Body of pancreas (tissue), 4 donors: ENCODE measurements around the gene ARHGAP22. TPM values are rescaled to one million over a fixed set of nuclear protein-coding genes. Genes with fewer than 3 reads are reported as not detected.
A peak's percentile ranks its signal among the peaks of the same experiment; 100 is the strongest.

Experiments
- ATAC-seq: fragments of 150-250 bp; one replicate; pipeline ENCODE4 v1.9.1; 2016
- DNase-seq, 4 donors: peaks; one replicate each; pipeline ENCODE4 v3.0.0-alpha.2; 2019
- H3K27ac ChIP-seq, 4 donors: fragments of 200-600 bp; sonication (generic); 1 replicate in 3 of 4; 2 replicates in 1 of 4; pipeline versions ENCODE4 v1.5.1 to v1.6.1; 2016 to 2019; ENCODE audit warnings: mild to moderate bottlenecking in 1 of 4, mixed read lengths in 1 of 4, moderate library complexity in 1 of 4
- H3K27me3 ChIP-seq, 2 donors: fragments of 200-600 bp; sonication (generic); one replicate each; pipeline ENCODE4 v1.6.0; 2016; ENCODE audit warnings: mild to moderate bottlenecking in 1 of 2
- H3K36me3 ChIP-seq, 2 donors: fragments of 200-600 bp; sonication (generic); replicated peaks in 1 of 2; 2 replicates each; pipeline ENCODE4 v1.5.1; 2016; ENCODE audit warnings: low read depth in 2 of 2; ENCODE audit not compliant: insufficient read depth in 1 of 2
- H3K4me1 ChIP-seq: fragments of 200-600 bp; sonication (generic); one replicate; pipeline ENCODE4 v1.6.0; 2016
- H3K4me3 ChIP-seq, 2 donors: fragments of 200-600 bp; sonication (generic); 1 replicate in 1 of 2; 2 replicates in 1 of 2; pipeline ENCODE4 v1.5.1; 2016 to 2019
- H3K9me3 ChIP-seq, 3 donors: fragments of 200-600 bp; sonication (generic); 1 replicate in 2 of 3; 2 replicates in 1 of 3; pipeline ENCODE4 v1.5.1; 2016
- POLR2A ChIP-seq, 3 donors: fragments of 450-650 bp; IDR thresholded peaks; one replicate each; pipeline ENCODE4 v1.6.1; 2016; ENCODE audit warnings: antibody characterized with exemption in 3 of 3, mild to moderate bottlenecking in 2 of 3
- WGBS, 2 donors: methylation state at CpG; one replicate each; pipeline ENCODE4 v1.1.5; 2017; 5-methylcytosine and 5-hydroxymethylcytosine counted together
- intact Hi-C: fragments of 100-400 bp; cut with DNase I; formaldehyde crosslinking; loops from one replicate; pipeline ENCODE4 v1.15.1; 2023
- total RNA-seq, 2 donors: library from RNA; depleted of rRNA; stranded (reverse); fragments of >200 nt; gene quantifications; one replicate each; pipeline ENCODE4 v1.1.0, GENCODE V29; 2016
- TF ChIP-seq, protein P1 (sequence below), 7 experiments: fragments of 450-650 bp in 4 of 7; fragments of 200-600 bp in 3 of 7; sonication (generic) in 3 of 7; IDR thresholded peaks; one replicate each; pipeline ENCODE4 v1.5.1; 2016 to 2019; ENCODE audit warnings: antibody characterized with exemption in 7 of 7

The ARHGAP22 gene
- total RNA-seq, 2 donors from 2014 or later: 1.6 to 4.6 TPM

DNA sequence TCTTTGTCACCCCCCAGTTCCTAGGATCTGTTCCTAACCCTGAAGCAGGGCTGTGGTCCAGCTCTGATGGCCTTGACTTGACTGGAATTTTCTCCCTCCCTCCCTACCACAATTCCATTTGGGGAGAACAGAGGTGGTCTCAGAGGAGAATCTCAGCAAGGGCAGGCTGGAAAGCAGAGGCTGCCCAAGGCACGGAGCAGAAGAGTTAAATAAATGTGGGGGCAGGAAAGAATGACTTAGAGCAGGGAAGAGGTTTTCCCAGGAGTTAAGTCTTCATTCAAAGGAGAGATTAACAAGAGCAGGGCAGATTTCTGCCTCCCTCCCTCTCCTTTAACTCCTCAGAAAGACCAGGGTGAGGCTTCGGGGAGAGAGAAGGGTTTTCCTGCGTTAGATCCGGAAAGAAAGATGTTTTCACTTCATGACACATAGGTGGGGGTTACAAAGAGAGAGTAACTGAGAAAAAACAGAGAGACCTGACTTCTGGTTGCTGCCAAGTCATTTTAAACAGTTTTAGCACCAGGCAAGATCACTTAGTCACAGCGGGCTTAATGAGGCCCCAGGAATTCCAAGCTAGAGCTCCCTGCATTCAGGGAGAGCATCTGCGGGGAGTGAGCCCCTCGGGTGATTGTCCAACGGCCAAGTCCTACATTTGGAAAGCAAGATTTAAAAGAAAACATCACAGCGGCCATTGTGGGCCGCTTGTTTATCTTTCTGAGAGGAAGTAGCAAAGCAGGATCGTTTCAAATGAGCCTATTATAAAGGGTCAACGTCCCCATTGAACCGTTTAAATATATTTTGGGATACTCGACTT is 78.7 kb downstream of the ARHGAP22 start:
- Histone ChIP-seq H3K4me1 (peaks cover 11% of the 10 kb centered on the region), H3K27ac (no peak overlapping the region), H3K4me3 (no peak overlapping the region), H3K27me3 (no peaks in the 10 kb centered on the region), H3K9me3 (no peaks in the 10 kb centered on the region), H3K36me3 (no peaks in the 10 kb centered on the region)
- WGBS, 2 donors: 26% methylated on average over 14 of the region's 14 CpGs
- intact Hi-C loops: no loop called here
- DNase-seq (no peak), ATAC-seq (no peak)
- no peak for TF ChIP-seq POLR2A (IDR thresholded peaks at IDR 0.05)
- TF ChIP-seq, protein P1, sequence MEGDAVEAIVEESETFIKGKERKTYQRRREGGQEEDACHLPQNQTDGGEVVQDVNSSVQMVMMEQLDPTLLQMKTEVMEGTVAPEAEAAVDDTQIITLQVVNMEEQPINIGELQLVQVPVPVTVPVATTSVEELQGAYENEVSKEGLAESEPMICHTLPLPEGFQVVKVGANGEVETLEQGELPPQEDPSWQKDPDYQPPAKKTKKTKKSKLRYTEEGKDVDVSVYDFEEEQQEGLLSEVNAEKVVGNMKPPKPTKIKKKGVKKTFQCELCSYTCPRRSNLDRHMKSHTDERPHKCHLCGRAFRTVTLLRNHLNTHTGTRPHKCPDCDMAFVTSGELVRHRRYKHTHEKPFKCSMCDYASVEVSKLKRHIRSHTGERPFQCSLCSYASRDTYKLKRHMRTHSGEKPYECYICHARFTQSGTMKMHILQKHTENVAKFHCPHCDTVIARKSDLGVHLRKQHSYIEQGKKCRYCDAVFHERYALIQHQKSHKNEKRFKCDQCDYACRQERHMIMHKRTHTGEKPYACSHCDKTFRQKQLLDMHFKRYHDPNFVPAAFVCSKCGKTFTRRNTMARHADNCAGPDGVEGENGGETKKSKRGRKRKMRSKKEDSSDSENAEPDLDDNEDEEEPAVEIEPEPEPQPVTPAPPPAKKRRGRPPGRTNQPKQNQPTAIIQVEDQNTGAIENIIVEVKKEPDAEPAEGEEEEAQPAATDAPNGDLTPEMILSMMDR (IDR thresholded peaks at IDR 0.05): no peak

DNA sequence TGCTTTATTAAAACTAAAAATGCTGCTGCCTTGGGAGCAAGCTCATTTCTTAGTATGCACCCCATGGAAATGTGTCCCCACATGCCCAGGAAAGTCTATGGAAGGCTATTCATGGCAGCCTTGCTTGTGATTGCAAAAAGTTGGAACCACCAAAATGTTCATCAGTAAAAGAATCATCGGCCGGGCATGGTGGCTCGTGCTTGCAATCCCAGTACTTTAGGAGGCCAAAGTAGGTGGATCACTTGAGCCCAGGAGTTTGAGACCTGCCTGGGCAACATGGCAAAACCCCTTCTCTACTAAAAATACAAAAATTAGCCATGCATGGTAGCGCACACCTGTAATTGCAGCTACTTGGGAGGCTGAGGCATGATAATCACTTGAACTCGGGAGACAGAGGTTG is 79.8 kb downstream of the ARHGAP22 start:
- Histone ChIP-seq H3K4me3 (no peak overlapping the region), H3K27me3 (no peaks in the 10 kb centered on the region), H3K4me1 (peaks cover 11% of the 10 kb centered on the region), H3K36me3 (no peaks in the 10 kb centered on the region), H3K27ac (no peak overlapping the region), H3K9me3 (no peaks in the 10 kb centered on the region)
- no peak for DNase-seq
- 92 to 99% methylated on average over 5 of the region's 5 CpGs for WGBS, 2 donors
- ATAC-seq: no peak
- intact Hi-C loops: no loop called here
- TF ChIP-seq, protein P1 (IDR thresholded peaks at IDR 0.05): no peak
- no peak for TF ChIP-seq POLR2A (IDR thresholded peaks at IDR 0.05)

DNA sequence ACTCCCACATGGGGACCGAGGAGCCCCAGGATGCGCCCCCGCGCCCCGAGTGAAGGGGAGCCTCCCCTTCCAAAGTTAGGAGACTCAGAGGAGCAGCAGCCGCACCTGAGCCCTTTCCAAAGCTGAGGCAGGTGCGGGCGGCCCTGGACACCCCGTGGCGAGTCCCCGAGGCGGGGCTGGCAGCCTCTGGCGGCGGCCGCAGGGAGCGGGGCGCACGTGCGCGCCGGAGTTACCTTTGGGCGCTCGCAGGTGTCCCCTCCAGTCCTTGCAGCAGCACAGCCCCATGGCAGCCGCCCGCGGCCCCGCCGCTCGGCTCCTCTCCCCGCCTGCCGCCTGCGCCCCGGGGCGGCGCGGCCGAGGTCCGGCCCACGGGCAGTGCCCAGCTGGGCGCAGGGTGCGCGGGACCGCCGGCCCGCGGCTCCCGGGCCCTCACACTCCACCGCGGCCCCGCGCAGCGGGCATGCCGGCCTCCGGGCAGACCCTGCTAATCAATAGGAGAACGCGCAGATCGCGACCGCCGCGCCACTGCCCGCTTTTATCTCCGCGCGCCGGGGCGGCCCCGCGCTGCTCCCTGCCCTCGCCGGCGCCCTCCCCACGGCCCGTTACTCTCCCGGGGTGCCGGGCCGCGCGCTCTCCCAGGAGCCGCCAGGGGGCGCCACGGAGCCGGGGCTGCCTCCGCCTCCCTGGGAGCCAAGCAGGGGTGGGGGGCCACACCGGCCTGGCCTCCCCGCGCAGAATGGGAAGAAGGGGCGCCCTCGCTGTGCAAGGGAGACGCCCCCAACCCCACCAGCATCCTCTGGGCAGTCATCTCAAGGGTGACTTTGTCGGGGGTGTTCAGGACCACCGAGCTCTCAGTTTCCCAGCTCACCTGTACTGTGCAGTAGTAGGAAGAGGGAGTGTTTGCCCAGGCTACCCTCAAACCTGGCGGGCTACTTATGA is 80.8 kb downstream of the ARHGAP22 start:
- DNase-seq: peak in 1 of 4 donors; percentile 20
- H3K27ac ChIP-seq: no peak overlapping the region
- H3K9me3 ChIP-seq: no peaks in the 10 kb centered on the region
- H3K27me3 ChIP-seq: no peaks in the 10 kb centered on the region
- peak overlapping the region in 1 of 2 donors; percentile 11 for H3K4me3 ChIP-seq
- TF ChIP-seq POLR2A (IDR thresholded peaks at IDR 0.05): no peak
- TF ChIP-seq, protein P1 (IDR thresholded peaks at IDR 0.05): peak in 2 of 7 experiments; percentile 11 to 12
- ATAC-seq: no peak
- H3K4me1 ChIP-seq: peaks cover 11% of the 10 kb centered on the region
- intact Hi-C loops: no loop called here
- no peaks in the 10 kb centered on the region for H3K36me3 ChIP-seq
- WGBS, 2 donors: 5 to 44% methylated on average over 5 to 72 of the region's 93 CpGs

GRCh38 chr10:48523212-48523819 is 81.6 kb downstream of the ARHGAP22 start:
- DNase-seq: peak; percentile 36 to 57 (median 44)
- H3K27me3 ChIP-seq: no peaks in the 10 kb centered on the region
- peak; percentile 69 for ATAC-seq
- H3K27ac ChIP-seq: no peak overlapping the region
- H3K4me3 ChIP-seq: peak overlapping the region in 1 of 2 donors; percentile 11
- no peaks in the 10 kb centered on the region for H3K9me3 ChIP-seq
- 2 to 13% methylated on average over 4 to 46 of the region's 47 CpGs for WGBS, 2 donors
- intact Hi-C loops: no loop called here
- peaks cover 11% of the 10 kb centered on the region for H3K4me1 ChIP-seq
- TF ChIP-seq POLR2A (IDR thresholded peaks at IDR 0.05): no peak
- TF ChIP-seq, protein P1 (IDR thresholded peaks at IDR 0.05): no peak
- no peaks in the 10 kb centered on the region for H3K36me3 ChIP-seq
